Measurements from ENCODE around the gene KIF5C.
A peak's percentile ranks its signal among the peaks of the same experiment; 100 is the strongest.

KIF5C gene

DNA sequence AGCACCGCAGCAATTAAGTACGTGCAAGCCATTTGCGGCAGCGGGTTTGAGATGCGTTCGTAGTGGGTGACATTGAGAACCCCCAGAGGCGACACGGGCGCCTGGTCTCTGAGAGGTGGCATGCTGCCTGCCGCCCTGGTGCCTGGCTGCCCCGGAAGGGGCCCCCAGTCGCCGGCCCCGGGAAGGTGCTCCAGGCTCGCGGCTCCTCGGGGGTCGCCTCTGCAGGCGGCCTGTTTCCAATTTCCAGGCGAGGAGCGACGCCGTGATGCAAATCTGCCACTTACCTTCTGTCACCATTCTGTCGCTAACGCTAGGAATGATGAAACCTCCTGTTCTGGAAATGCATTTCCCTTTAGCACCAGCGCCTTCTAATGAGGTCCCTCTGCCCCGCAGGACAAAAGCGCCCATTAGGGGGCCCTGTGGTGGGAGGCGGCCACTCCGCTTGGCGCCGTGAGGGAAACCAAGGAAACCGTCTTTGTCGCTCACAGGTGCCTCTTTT is 13.0 kb downstream of the KIF5C start:
- DNase-seq: no peak

DNA sequence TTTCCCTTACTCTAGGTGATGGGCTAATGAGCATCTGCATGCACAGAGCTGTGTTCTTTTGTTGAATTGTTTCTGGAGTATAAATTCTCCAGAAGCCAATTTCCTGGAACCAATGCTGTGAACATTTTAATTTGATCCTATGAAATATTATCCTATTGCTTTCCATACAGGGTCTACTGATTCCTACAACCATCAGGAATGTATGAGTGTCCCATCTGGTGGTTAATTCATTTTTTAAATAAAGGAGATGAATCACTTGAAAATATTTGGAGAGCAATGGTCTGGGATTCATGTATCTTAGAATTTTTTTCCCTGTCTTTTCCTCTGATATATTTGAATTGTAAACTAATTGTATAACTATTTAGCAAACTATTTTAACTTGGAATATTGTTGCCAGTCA is 14.0 kb downstream of the KIF5C start:
- DNase-seq: no peak

DNA sequence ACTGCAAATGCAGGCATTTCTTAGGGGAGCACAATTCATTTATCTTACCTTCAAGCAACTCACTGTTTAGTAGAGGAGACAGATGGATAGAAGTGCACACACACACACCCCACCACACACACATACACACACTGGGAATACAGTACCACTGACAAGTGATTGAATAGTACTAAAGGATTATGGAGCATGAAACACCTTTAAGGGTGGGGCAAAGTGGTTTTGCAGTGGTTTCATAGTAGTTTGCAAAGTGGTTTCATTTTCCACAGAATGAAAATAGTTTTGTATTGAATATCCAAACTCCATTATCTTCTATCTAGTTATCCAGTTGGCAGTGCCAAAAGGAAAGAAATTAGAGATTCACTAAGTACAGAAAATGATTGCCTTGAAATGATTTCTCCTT is 18.9 kb downstream of the KIF5C start:
- no peak for DNase-seq

DNA sequence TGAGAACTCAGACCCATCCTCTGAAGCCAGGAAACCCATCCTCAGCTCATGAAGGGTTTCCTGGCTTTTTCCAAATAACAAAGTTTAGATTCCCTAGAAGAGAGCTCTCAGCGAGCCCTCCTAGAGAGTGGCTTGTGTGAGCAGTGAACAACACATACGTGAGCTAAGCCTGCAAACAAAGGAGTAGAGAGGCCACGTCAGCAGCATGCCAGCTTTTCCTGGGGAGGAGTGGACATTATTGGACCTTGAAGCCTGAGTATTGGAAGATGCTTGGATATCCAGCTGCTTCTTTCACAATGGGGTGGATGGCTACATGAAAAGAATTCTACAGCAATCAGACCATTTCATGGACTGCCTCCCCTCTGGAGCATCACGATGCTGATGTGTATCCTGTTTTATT is 21.1 kb downstream of the KIF5C start:
- DNase-seq: no peak

DNA sequence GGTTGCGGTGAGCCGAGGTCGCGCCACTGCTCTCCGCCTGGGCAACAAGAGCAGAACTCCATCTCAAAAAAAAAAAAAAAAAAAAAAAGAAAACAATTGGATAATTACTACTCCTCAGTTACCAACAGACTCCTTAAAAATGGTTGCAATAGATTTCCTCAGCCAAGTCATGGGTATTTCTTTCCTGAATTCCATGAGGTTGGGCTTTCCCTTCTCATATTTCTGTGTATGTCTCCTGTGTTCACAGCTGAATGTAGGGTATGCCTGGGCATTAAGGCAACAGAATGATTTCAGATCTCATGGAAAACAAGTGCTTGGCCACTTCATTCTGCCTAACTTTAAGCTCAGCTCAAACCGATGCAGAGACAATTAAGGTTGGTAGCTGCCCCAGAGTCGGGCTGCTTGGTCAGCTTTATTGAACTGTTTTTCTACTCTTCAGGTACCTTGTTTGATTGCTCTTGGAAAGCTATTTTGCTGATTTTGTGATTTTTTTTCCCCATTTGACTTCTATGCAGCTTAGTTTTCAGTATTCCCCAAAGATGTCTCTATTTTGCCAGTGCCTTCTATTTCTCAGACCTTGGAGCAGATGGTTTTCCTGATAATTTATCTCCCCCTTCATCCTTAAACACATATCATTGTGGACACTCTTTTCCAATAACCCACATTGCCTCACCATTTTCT is 24.8 kb downstream of the KIF5C start:
- DNase-seq: no peak

DNA sequence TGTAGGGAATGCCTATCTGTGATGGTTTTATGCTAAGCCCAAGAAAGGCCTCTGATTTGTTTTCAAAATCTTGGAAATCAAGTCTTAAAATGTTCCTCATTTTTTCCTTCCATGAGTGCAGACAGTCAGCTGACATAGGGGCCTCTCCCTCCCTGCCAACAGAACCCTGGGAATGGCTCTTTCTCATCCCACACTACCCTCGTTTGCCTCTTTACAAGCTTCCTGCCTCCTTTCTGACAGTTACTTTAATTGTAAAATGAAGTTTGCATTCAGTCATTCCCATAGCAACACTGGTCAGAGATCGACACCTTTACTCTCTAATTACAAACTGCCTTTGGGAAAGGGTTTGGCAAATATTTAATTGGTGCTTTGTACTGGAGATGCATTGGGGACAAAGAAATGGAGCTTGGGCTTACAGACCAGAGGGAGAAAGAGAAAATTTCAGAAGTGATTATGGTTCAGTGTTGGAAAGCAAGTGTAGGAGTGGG is 25.4 kb downstream of the KIF5C start:
- no peak for DNase-seq

DNA sequence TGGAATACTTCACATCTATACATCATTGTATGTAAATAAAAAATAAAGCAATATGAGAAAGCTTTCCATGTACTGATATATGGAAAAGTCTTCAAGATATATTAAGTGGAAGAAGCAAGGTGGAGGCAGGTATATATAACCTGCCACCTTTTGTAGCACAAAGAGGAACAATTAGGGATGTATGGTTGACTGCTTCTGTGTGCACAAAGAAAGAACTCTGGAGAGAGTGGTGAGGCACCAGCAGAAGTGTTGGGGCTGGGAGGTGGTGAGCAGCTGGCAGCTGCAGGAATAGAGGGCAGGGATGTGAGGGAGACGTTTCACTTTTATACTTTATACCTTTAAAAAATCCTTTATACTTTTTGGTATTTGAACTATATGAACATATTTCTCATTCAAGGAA is 26.1 kb downstream of the KIF5C start:
- no peak for DNase-seq

DNA sequence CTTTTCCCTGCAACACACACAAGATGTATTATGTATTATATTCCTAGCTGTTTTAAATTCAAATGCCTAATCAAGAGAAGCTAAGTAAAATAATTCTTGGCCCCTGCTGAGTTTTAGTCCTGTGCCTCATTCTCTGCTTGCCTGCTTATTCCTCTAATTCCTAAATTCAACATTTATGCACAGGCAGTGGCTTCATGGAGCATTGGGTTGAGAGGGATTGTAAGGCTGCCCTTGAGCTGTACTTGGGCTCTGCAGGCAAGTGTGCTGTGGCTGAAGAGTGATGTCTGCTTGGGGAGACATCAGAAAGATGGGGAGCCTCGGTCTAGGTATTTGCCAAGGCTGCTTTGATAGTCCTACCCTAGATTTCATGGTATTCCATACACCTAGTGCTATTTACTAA is 27.8 kb downstream of the KIF5C start:
- DNase-seq: no peak

DNA sequence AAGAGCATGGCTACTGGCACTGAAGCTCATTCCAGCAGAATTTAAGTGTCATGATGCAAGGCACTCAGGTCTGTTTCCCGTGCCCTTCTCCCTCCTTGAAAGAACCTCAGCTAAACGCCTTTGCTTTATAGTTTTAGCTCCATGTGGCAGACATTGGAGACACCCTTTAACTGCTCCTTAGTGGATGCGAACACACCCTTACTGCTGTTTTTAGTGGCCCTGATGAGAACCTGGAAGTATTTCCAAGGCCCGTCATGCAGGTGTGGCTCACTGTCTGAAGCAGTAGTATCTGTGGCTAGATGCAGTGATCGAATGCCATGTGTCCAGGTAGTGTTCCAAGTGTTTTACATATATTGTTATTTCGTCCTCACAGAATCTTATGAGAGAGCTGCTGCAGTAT is 28.3 kb downstream of the KIF5C start:
- no peak for DNase-seq

DNA sequence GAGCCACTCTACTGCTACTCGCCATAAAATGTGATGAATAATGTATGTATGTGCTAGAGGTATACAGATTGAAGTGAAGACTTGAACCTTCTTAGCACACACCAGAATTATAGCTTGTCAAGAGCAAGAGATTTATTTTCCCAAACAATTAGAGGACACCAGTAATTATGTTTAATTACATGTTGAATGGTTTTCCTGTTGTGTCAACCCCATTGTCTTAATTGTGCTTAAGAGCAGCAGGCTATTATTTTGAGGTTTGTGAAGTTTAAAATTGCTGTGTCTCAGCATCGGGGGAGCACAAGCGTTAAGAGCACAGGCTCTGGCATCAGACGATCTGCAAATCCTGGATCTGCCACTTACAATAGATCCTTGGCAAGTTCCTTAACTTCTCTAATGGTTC is 29.0 kb downstream of the KIF5C start:
- no peak for DNase-seq

DNA sequence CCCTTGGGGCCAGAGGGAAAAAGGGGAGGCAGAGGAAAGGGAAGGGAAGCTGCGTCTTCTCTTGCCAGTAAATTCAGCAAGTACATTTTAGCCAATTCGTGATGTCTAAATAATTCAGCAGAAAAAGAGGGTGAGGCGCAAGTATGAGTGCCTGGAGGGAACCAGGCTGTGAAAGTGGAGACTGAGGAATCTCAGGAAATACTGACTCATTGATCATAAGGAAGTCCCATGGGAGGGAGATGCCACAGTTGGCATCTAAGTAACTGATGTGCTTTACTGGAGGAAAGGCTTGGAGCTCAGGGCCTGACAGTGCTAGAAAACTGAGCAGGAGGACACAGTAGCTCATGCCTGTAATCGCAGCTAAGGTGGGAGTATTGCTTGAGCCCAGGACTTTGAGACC is 31.1 kb downstream of the KIF5C start:
- no peak for DNase-seq

DNA sequence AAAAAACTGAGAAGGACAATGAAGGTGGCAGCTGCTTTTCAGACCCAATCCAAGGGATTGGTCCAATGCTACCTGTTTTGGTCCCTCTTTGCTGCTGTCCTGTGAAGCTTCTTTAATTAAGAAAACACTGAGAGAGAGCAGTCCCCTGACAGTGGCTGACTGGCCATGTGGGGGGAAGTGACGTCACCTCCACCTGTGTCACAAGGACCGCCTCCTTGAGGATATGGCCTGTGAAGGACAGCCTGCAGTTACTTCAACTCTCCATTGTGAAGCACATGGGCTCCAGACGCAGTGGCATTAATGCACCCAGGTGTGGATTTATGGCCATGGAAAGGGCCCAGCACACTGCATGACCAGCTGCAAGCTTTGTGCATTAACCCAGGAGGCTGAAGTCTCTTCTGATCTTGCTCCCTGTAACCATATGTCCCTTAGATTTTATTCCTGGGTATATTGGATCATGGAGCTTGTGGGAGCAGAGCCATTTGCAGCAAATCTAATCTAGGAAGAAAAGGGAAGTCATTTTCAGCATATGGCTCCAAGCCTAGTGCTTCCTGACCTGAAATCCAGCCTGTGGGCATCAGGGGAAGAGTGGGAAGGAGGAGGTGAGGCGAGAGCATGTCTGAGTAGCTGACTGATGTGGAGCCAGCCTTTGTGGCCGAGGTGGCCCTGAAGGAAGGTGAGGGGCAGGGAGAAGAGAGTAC is 32.2 kb downstream of the KIF5C start:
- DNase-seq: no peak

DNA sequence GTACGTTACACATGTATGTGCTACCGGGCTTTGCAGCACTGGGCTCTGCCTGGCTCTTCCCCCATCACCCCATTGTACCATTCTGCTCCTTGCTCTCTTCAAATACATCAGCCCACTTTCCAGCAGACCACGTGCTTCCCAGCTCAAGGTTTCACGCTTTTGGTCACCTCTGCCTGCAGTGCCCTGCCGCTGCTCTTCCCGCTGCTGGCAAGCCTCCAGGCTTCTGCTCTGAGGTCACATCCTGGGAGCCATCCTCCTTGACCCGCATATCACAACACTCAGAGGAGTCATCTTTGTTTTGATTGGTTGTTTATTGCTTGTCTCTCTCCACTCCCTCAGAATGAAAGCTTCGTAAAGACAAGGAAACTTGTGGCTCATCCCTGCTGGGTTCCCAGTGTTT is 34.1 kb downstream of the KIF5C start:
- no peak for DNase-seq

DNA sequence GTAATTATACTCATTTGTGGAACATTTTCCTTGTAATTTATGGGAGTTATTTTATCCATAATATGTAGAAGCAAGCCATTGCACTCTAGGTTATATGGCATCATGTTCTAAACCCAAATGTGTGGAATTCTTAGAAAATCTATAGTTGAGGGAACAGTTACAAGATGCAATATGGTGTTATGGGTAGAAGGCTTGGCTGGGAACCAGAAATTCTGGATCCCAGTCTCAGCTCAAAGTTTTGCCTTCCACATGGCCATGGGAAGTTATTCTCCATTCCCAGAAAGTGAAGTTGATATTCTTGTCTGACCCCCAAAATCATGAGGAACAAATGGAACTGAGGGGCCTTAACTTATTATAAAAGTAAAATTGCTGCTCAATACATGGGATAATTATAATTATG is 38.0 kb downstream of the KIF5C start:
- no peak for DNase-seq

DNA sequence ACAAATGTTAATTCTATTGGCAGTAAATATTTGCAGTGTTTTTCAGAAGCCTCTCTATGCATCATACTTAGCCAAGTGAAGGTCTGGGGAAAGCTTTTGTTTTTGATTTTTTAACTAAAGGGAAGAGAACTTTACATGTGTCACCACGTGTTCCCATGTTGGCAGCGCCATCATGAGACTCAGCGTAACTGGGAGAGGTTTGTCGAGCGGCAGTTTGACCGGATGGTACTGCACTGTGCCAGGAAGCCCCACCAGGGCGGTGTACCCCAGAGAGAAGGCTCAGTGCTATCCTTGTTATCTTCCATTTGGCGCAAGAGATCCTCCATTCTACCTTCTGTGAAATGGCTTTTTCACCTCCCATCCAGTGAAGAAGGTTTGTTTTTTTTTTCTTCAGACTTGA is 38.5 kb downstream of the KIF5C start:
- no peak for DNase-seq

DNA sequence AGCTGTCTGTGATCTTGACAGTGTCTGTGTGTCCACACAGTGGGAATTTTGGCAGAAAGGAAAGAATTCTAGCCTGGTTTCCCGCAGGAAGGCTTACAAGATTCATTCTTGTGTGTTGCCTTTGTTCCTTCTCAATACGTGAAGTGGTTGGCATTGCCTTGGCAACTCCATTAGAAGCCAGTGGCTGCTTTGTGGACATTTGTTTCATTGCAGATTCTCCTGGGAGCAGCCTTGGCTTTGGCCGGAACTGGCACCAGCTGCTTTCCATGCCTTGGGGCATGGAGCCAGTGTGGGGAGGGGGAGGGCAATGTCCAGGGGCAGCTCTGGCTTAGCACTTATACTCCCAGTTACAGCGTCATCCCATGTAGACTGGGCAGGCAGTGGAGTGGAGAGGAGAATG is 39.4 kb downstream of the KIF5C start:
- DNase-seq: no peak

DNA sequence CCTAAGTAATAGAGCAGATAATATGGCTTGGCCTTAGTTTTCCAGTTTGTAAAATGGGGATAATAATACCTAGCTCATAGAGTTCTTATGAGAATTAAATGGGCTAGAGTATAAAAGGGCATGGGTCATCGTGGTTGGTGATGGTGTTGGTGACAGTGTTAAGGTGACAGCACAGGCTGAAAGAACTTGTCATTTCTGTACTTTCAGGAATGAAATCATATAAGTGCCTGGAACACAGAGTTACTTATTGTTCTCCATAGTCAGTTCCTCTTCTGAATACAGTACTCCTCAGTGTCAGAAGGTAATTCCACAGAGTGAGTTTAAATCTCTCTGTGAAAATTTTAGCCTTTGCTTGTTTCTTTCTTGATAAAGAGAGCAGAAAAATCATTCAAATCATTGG is 42.4 kb downstream of the KIF5C start:
- DNase-seq: no peak

DNA sequence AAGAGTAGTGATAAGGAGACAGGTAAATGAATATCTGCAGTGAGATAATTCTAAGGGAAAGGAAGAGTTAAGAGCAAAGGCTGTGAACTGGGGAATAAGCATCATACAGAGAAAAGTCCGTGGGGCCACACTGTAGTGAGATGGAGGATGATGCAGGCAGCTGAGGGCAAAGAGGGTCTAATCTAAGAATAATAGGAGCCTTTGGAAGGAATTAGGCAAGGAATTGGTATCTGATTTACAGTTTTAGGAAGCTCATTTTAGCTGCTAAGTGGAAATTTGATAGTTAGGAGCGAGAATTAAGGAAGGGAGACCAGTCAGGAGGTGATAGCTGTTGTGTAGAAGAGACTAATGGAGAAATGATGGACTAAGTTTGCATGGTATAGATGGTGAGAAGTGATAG is 43.5 kb downstream of the KIF5C start:
- DNase-seq: no peak

DNA sequence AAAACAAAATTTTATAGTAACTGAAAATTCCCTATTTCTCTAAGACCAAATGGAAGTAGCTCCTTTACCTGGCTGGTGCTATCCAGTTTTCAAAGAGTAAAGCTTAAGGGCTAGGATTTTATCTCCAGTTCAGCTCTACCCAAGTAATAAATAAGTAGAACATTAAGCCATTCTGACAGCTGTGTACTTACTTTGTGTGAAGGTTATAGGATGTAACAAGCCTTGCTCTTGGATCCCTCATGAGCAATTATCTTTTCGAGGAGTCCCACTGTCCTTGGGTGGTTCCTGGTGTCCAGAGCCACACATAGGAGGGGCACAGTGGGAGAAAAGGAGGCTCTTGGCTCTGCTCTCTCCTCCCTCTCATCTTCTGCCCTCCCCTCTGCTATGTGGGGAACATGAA is 45.5 kb downstream of the KIF5C start:
- DNase-seq: no peak

DNA sequence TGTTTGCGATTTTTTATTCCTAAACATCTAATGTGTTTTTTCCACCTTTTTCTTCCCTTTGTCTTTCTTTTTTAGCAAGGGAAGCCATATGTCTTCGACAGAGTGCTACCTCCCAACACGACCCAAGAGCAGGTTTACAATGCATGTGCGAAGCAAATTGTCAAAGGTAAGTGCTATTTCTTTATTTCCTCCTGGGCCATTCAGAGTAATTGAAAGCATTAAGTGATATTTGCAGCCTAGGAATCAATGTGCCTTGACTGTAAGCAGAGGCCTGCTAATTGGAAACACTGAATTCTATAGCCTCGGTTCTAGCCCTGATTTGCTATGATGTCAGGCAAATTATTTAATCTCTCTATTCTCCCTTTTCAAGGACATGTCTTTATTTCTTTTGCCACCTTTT is 47.0 kb downstream of the KIF5C start:
- DNase-seq: no peak

DNA sequence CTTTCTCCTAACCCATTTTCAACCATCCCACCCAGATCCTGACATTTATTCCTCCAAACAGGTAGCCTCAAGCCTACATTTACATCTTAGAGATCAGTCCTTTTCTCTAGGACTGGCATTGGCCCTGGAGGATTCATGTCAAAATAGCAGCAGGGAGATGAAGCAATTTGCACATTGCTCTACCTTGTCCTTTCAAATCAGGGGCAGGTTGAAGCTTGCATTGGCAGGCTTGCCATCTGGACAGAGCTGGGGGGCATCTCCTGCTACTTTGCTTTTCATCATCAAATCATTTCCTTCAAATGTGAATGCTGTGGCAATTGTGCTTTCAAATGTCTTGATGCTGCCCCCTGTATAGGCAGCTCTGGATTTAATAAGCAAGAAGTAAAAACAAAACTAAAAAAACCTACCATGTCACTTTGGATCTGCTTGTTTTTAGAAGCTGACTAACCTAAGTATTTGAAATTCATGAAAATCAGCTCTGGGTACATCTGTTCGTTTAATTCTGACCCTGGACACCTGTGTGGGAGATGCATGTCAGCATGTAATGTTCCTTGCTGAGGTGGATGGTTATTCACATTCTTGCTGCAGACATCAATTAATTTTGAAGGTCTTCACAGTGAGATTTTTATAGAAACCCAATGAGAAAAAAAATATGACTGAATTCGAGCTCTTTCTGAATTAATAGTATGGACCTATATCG is 47.9 kb downstream of the KIF5C start:
- no peak for DNase-seq

DNA sequence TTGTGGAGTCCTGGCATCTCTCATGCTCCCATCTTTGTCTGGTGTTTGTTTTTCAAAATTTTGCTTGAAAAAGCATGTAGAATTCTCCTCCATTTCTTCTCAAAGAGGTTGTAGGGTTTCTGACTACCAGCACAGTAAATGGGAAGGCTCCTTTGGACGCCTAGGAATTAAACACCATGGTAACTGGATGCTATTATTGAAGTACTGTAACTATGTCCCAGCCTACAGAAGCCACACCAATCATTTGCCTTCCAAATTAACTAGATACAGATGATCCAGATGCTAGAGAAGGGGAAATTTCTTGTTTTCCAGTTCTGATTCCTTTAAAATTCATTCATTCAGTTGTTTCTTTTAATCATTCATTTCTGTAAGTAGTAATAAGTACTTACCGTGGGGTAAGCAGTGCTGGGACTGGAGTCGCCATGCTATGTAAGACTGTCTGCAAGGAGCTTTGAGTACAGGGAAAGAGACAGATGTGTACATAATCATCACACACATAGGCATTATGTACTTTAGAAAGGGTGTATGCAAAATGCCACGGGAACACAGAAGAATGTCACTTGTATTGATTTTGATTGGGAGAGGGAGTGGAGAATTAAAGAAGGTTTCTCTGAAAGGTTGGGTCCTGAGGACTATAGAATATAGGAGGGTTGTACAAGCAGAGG is 49.6 kb downstream of the KIF5C start:
- no peak for DNase-seq

DNA sequence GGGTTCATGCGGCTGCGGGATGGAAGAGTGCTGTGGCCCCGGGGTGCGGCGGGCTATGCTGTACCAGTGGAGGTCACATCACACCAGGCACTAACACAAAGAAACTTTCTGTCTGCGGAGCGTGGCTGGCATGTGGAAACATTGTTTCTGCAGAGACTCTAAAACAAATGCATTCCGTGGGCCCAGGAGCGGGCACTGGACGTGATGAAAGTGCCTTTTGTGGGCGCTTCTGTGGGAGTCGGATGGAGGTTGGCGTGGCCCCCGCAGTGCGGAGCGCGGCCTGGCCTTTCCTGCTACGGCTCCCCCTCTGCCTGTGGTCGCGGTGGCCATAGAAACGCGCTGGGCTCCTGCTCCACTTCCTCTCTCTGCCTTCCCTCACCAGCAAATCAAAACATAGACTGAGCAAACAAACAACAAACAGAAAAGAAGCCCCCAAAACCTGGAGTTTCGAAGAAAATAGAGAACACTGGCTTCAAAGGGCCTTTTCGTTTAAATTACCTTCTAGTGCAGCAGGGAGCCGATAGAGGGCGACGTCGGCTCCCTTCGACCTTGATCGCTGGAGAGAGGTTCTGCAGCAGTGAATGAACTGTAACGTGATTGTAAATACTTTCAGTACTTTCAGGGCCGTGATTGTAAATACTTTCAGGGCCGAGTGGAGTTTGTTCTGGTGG is 51.4 kb downstream of the KIF5C start:
- DNase-seq: peak; percentile 56

Measured in right forelimb (tissue), 1 donor.